ENCODE measurements around the gene PDIK1L. TPM values are rescaled to one million over a fixed set of nuclear protein-coding genes. Genes with fewer than 3 reads are reported as not detected.

The PDIK1L gene
- total and polyA plus RNA-seq, 2 of the 8 experiments (the other 6 are each of a cell fraction or from before 2014, with no cell fraction given): 0.95 to 4.5 TPM

GRCh38 chr1:26079178-26079563, 32.5 kb upstream of the PDIK1L start (continued):
- TF ChIP-seq GTF2F1 (IDR thresholded peaks at IDR 0.05; ENCODE audit: borderline replicate concordance, low read depth, low read length) (no peak), ATF2 (IDR thresholded peaks at IDR 0.05; ENCODE audit: low read length) (no peak), TAF7 (optimal IDR thresholded peaks at IDR 0.05; ENCODE audit: borderline replicate concordance, low read depth, low read length) (no peak), EP300 (IDR thresholded peaks at IDR 0.05; ENCODE audit: borderline replicate concordance in 1 of 2, low read depth in 2 of 2, low read length in 2 of 2) (no peak), SUZ12 (IDR thresholded peaks at IDR 0.05; ENCODE audit: low read length) (no peak), CTBP2 (IDR thresholded peaks at IDR 0.05; ENCODE audit: borderline replicate concordance, insufficient read depth, insufficient read length, low read length) (no peak), GABPA (IDR thresholded peaks at IDR 0.05; ENCODE audit: borderline replicate concordance, insufficient read depth, low read length) (no peak), EGR1 (IDR thresholded peaks at IDR 0.05; ENCODE audit: borderline replicate concordance, low read depth, low read length) (no peak), TBP (IDR thresholded peaks at IDR 0.05; ENCODE audit: low read depth, low read length) (no peak), SP4 (IDR thresholded peaks at IDR 0.05; ENCODE audit: low read length) (no peak)
